Loucy (cell line): ENCODE measurements around the gene MAP3K20.

Source experiments
- H2AFZ ChIP-seq: fragments of 200-600 bp; sonication (generic); 2 replicates; pipeline ENCODE4 v1.6.0; 2016; ENCODE audit warnings: antibody characterized with exemption, mild to moderate bottlenecking, low read length, moderate library complexity
- H3F3A ChIP-seq: fragments of 200-600 bp; 2 replicates; pipeline ENCODE4 v1.6.0; 2016; ENCODE audit warnings: antibody characterized with exemption, low read depth, mild to moderate bottlenecking
- H3K27me3 ChIP-seq: fragments of 200-600 bp; sonication (generic); 2 replicates; pipeline ENCODE4 v1.6.1; 2014; ENCODE audit warnings: low read length, mild to moderate bottlenecking; ENCODE audit not compliant: insufficient read depth, poor library complexity, severe bottlenecking
- H3K36me3 ChIP-seq: fragments of 200-600 bp; sonication (generic); 2 replicates; pipeline ENCODE4 v1.6.1; 2016; ENCODE audit warnings: low read length; ENCODE audit not compliant: insufficient read depth
- H3K4me1 ChIP-seq: fragments of 200-600 bp; sonication (generic); 2 replicates; pipeline ENCODE4 v1.5.1; 2014; ENCODE audit warnings: low read length, mild to moderate bottlenecking; ENCODE audit not compliant: insufficient read depth, poor library complexity, severe bottlenecking
- H3K4me2 ChIP-seq: fragments of 200-600 bp; sonication (generic); 2 replicates; pipeline ENCODE4 v1.6.0; 2014; ENCODE audit warnings: antibody characterized with exemption, low read length, low read depth, mild to moderate bottlenecking; ENCODE audit not compliant: poor library complexity, severe bottlenecking
- H3K4me3 ChIP-seq: fragments of 200-600 bp; sonication (generic); 2 replicates; pipeline ENCODE4 v1.5.1; 2014; ENCODE audit warnings: low read length, mild to moderate bottlenecking, mixed read lengths; ENCODE audit not compliant: poor library complexity, severe bottlenecking
- H3K79me2 ChIP-seq: fragments of 200-600 bp; sonication (generic); 2 replicates; pipeline ENCODE4 v1.6.1; 2014; ENCODE audit warnings: low read length; ENCODE audit not compliant: insufficient read depth
- H3K9ac ChIP-seq: fragments of 200-600 bp; sonication (generic); 2 replicates; pipeline ENCODE4 v1.6.0; 2014; ENCODE audit warnings: mild to moderate bottlenecking, low read depth, low read length, moderate library complexity; ENCODE audit not compliant: poor library complexity, severe bottlenecking
- H3K9me2 ChIP-seq: fragments of 200-600 bp; sonication (generic); replicated peaks from 2 replicates; pipeline ENCODE4 v1.6.1; 2016; ENCODE audit warnings: low read depth, low read length, mixed read lengths
- H3K9me3 ChIP-seq: fragments of 200-600 bp; sonication (generic); 2 replicates; pipeline ENCODE4 v1.6.1; 2014; ENCODE audit warnings: mild to moderate bottlenecking, antibody characterized with exemption, low read length, low read depth; ENCODE audit not compliant: insufficient read depth
- H4K20me1 ChIP-seq: fragments of 200-600 bp; sonication (generic); 2 replicates; pipeline ENCODE4 v1.6.0; 2014; ENCODE audit warnings: antibody characterized with exemption, low read length, mild to moderate bottlenecking; ENCODE audit not compliant: insufficient read depth, poor library complexity, severe bottlenecking
- EZH2phosphoT487 ChIP-seq: fragments of 200-600 bp; IDR thresholded peaks from 2 replicates; pipeline ENCODE4 v1.6.1; 2018; ENCODE audit warnings: antibody characterized with exemption, mild to moderate bottlenecking, moderate library complexity, borderline replicate concordance
- TF ChIP-seq, protein P1 (sequence below): fragments of 200-600 bp; sonication (generic); conservative IDR thresholded peaks from 2 replicates; pipeline ENCODE4 v1.5.1; 2014; ENCODE audit warnings: mild to moderate bottlenecking, antibody characterized with exemption, low read length

MAP3K20 gene

DNA sequence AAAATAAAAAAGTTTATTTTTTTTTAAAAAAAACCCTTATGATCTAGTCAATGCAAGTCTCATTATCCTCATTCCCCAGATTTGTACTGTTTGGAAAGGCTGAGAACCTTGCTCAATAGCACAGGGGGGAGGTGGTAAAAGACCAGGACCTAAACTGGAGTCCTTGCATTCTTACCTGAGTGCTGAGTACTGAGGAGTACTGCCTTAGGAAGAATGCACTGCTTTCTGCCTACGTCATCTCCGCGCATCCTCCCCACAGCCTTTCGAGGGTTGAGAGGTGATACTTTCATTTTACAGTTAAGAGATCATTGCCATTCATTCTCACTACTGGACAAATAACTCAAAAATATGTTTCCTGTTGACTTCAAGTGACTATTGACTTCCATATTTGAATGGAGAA is 73.8 kb downstream of the MAP3K20 start:
- H3K4me2 ChIP-seq = no peak overlapping the region
- no peaks in the 10 kb centered on the region for H3F3A ChIP-seq
- H4K20me1 ChIP-seq = no peaks in the 10 kb centered on the region
- no peaks in the 10 kb centered on the region for H3K4me1 ChIP-seq
- H3K9me3 ChIP-seq = no peaks in the 10 kb centered on the region
- no peaks in the 10 kb centered on the region for H3K27me3 ChIP-seq
- no peak overlapping the region for H3K9ac ChIP-seq
- H3K4me3 ChIP-seq = no peak overlapping the region
- no peaks in the 10 kb centered on the region for H3K36me3 ChIP-seq
- TF ChIP-seq, protein P1, sequence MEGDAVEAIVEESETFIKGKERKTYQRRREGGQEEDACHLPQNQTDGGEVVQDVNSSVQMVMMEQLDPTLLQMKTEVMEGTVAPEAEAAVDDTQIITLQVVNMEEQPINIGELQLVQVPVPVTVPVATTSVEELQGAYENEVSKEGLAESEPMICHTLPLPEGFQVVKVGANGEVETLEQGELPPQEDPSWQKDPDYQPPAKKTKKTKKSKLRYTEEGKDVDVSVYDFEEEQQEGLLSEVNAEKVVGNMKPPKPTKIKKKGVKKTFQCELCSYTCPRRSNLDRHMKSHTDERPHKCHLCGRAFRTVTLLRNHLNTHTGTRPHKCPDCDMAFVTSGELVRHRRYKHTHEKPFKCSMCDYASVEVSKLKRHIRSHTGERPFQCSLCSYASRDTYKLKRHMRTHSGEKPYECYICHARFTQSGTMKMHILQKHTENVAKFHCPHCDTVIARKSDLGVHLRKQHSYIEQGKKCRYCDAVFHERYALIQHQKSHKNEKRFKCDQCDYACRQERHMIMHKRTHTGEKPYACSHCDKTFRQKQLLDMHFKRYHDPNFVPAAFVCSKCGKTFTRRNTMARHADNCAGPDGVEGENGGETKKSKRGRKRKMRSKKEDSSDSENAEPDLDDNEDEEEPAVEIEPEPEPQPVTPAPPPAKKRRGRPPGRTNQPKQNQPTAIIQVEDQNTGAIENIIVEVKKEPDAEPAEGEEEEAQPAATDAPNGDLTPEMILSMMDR = no peak
- TF ChIP-seq EZH2phosphoT487 = no peak
- no peaks in the 10 kb centered on the region for H3K79me2 ChIP-seq
- no peak overlapping the region for H2AFZ ChIP-seq
- H3K9me2 ChIP-seq = no peaks in the 10 kb centered on the region

DNA sequence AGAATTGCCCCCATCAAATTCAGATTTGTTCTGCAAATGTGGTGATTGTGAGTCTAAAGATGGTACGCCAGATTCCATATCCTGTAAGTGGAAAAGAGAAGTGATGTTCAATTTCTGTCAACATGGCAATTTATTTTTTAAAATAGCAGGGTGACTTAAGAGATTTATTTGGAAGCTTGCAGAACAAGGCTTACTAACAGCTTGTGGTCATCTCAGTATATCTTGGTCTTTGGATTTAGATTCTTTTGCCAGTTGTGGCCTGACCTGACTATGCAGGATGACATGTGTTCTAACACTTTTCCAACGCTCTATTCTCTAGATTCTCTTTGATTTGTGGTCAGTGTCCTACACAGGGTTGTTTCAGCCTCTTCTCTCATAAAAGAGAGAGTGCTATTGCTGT is 74.4 kb downstream of the MAP3K20 start:
- H2AFZ ChIP-seq = no peak overlapping the region
- no peak overlapping the region for H3K4me3 ChIP-seq
- no peak overlapping the region for H3K4me2 ChIP-seq
- no peaks in the 10 kb centered on the region for H4K20me1 ChIP-seq
- H3K4me1 ChIP-seq = no peaks in the 10 kb centered on the region
- H3K36me3 ChIP-seq = no peaks in the 10 kb centered on the region
- no peaks in the 10 kb centered on the region for H3K9me3 ChIP-seq
- TF ChIP-seq, protein P1 = no peak
- TF ChIP-seq EZH2phosphoT487 = no peak
- no peak overlapping the region for H3K9ac ChIP-seq
- no peaks in the 10 kb centered on the region for H3K27me3 ChIP-seq
- no peaks in the 10 kb centered on the region for H3K9me2 ChIP-seq
- H3K79me2 ChIP-seq = no peaks in the 10 kb centered on the region
- no peaks in the 10 kb centered on the region for H3F3A ChIP-seq

DNA sequence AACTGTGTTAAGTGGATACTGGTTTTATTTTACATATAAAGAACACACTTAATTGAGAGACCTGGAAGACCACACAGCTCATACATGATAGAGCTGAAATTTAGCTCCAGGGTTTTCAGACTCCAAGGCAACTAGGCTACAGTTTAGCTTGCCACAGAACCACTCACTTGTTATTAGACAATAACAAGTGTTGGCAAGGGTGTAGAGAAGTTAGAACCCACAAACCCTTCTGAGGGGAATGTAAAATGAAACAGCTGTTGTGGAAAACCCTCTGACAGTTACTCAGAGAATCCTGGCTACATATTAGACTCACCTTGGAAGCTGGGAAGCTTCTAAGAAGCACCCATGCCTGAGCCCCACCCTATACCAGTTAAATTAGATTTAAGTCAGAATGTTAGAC is 75.3 kb downstream of the MAP3K20 start:
- Histone ChIP-seq H3K4me1 (no peaks in the 10 kb centered on the region), H3K4me3 (no peak overlapping the region), H3K9me2 (no peaks in the 10 kb centered on the region), H3F3A (no peaks in the 10 kb centered on the region), H3K79me2 (no peaks in the 10 kb centered on the region), H3K4me2 (no peak overlapping the region), H2AFZ (no peak overlapping the region), H3K36me3 (no peaks in the 10 kb centered on the region), H3K9me3 (no peaks in the 10 kb centered on the region), H3K27me3 (no peaks in the 10 kb centered on the region), H3K9ac (no peak overlapping the region), H4K20me1 (no peaks in the 10 kb centered on the region)
- TF ChIP-seq EZH2phosphoT487 = no peak
- TF ChIP-seq, protein P1 = no peak
